ENCODE measurements around the gene ATP8A2.
A peak's percentile ranks its signal among the peaks of the same experiment; 100 is the strongest.

- peak; percentile 76 for TF ChIP-seq CTCF (IDR thresholded peaks at IDR 0.05)
- no peak for TF ChIP-seq EZH2 (IDR thresholded peaks at IDR 0.05)
- TF ChIP-seq EZH2phosphoT487 (IDR thresholded peaks at IDR 0.05), result no peak
These were observed 4.1 kb downstream of the ATP8A2 start for GRCh38 chr13:25375727-25376358.

All from neural progenitor cell (in vitro differentiated cells).